CD4-positive, alpha-beta T cell treated with Interleukin-4 for 4 hours (primary cell): ENCODE results near the gene ATP13A2.

Experiments
- DNase-seq: peaks from one replicate; pipeline ENCODE4 v3.0.0-alpha.2; 2020

Gene ATP13A2

DNA sequence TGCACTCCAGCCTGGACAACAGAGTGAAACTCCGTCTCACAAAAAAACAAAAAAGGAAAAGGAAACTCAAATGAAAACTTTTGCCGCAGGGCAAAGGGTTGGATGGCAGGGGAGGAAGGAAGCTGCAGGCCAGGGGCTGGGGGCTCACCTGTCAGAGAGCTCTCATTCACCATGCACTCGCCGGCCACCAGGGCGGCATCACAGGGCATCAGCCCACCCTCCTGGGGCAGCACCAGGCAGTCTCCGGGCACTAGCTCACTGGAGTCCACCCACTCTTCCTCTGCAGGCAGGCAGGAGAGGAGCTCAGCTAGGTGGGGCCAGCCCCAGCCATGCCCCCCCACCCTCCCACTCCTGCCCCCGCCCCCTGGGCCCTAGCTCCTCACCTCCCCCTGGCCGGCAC lies 11.9 kb downstream of the ATP13A2 start:
- no peak for DNase-seq

DNA sequence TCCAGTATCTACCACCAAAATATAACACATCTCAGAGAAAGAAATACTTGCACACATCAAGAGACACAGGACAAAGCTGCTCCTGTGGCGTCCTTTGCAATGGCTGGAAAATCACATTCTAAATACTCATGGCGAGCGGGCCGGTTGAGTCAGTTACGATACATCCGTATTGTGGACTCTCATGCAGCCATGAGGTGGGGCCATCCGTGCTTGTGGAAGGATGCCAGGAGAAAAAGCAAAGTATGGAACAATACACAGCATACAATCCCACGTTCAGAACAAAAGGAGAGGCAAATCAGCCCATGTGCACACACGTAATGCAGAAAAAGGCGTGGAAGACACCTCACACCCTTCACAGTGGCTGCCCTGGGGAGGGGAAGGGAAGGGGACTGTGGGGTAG lies 13.1 kb downstream of the ATP13A2 start:
- no peak for DNase-seq

DNA sequence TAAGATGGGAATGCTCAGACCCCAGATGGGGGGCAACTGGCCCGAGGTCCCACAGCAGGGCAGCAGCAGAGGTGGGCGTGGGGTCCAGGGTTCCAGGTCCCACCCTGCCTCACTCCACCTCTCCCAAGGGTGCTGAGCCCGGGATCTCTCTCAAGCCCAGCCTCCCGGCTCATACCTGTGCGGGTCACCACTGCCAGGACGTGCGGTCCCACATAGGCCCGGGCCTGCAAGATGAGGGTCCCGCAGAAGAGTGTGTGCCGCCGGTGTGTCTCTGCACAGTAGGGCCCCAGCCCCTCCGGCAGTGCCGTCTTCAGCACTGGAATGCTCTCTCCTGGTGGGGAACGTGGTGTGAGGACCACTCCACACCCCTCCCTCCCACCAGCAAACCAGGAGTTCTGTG lies 14.9 kb downstream of the ATP13A2 start:
- no peak for DNase-seq

DNA sequence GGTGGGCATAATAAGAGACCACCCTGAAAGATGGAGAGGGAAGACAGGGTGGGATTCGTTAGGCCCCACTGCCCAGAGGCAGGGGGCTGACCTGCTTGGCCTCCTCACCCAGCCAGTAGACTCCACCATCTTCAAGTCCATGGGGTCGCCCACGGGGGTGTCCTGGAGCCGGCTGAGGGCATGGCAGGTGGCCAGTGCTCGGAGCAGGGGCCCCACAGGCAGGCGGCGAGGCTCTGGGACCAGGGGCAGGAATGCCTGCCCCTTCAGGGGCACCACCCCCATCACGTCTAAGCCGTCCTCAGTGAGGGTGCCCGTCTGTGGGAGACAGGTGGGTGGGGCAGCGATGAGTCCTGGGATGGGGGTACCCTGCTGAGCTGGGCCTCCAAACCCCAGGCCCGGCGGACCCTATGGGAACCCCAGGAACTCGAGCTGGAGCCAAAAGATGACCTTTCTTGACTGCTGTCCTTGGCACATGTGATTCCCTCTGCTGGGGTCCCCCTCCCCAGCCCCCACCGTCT lies 18.1 kb downstream of the ATP13A2 start:
- DNase-seq = no peak

DNA sequence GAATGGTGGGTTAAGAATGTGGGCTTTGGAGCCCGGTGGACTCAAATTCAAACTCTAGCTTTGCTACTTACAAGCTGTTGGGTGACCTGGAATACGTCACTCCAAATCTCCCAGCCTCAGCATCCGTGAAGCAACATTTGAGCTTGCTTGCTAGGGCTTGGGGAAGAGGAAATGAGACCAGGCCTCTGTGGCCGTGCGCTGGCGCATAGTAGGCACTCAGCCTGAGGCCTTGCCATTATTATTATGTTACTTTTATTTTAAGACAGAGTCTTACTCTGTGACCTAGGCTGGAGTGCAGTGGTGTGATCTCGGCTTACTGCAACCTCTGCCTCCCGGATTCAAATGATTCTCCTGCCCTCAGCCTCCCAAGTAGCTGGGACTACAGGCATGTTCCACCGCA lies 19.1 kb downstream of the ATP13A2 start:
- no peak for DNase-seq

GRCh38 chr1:16992102-16992501 lies 19.6 kb downstream of the ATP13A2 start:
- DNase-seq = no peak

DNA sequence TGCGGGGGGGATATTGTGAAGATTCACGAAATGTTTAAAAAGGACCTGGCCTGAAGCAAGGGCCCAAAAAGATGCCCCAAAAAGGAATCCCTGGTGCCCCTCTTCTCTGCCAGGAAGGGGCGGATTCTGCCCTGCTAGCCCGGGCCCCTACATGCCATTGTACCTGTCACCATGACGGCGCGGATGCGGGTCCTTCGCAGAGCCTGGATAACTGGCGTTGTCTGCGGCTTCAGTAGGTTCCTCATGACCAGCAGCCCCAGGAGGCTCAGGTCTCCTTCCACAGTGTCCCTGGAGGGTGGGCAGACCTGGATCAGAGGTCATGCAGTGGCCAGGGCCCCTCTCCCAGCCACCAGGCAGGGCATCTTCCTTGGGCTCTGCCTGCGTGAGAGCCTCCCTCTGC lies 20.2 kb downstream of the ATP13A2 start:
- no peak for DNase-seq

- no peak for DNase-seq
Observed at GRCh38 chr1:16989676-16990391, 21.9 kb downstream of the ATP13A2 start.

DNA sequence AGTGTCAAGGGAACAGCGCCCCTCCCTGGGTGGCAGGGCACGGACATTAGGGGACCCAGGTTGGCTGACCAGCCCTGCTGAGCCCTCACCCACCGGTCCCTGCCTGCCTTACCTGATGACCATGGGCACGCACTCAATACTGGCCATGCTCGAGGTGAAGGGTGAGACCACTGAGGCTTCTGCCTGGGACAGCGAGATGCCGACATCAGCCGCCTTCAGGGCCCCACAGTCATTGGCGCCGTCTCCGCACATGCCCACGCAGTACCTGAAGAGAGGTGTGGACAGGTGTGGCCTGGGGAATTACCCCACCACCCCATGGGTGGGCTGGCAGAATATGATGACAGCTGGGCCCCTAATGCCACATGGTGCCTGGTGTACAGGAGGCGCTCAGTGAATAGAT lies 23.5 kb downstream of the ATP13A2 start:
- DNase-seq = no peak

- DNase-seq = no peak
Observed at GRCh38 chr1:16986962-16987361, 24.8 kb downstream of the ATP13A2 start.

- DNase-seq = no peak
Observed at GRCh38 chr1:16986560-16986959, 25.2 kb downstream of the ATP13A2 start.

DNA sequence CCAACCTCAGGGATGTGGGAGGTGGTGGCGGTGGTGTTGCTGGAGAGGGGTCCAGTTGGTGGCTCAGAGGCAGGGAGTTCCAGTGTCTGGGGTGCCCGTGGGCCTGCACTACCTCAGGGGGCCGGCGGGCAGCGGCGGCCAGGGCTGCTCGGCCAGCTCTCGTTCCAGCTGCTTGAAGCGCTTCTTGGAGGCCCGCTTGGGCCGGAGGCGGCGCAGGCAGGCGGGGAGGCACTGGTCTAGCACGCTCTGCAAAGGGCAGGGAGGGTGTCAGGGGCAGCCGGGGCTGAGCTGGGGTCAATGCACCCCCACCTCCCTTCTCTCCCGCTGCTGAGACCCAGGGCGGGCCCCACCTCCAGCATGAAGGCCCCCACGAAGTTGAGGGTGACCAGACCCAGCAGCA lies 25.6 kb downstream of the ATP13A2 start:
- DNase-seq = no peak

GRCh38 chr1:16984717-16985116 lies 27.0 kb downstream of the ATP13A2 start:
- DNase-seq = no peak

DNA sequence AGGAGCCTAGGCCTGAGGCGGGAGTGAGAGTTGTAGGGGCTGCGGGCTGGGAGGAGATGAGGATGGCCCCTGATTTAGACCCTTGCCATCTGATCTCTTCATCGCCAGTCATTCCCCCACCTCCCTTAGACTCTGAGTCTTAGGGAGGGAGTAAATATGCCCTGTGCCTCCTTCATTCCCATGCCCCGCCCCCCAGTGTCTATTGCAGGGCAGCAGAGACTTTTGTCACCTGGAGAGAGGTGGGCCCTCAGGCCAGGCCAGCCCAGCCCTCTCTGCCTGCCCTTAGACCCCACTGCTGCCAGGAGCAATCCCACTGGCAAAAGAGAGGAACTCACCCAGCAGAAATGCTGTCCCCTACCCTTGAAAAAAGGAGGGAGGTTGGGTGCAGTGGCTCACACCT lies 28.1 kb downstream of the ATP13A2 start:
- DNase-seq = no peak

DNA sequence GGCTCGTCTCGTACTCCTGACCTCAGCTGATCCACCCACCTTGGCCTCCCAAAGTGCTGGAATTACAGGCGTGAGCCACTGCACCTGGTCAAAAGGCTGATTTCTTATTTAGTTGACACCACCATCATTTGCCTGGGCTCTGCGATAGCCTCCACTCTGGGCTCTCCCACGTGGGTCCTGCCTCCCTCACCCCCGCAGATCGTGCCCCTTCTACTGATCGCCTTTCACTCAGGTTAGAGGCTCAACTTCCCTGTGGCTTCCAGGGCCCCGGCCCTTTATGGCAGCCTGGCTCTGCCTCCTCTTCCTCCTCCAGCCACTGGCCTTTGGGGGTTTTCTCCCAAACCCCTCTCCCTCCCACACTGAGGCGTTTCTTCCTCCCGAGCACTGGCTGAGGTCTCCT lies 28.8 kb downstream of the ATP13A2 start:
- no peak for DNase-seq

GRCh38 chr1:16981269-16981849 lies 30.4 kb downstream of the ATP13A2 start:
- DNase-seq = no peak

- no peak for DNase-seq
Observed at GRCh38 chr1:16980473-16981268, 31.1 kb downstream of the ATP13A2 start, which contains the start of gene MFAP2. TSS of gene MFAP2 (minus strand) at chr1:16980620. CDS start at chr1:16978273, 2,347 bp downstream.

DNA sequence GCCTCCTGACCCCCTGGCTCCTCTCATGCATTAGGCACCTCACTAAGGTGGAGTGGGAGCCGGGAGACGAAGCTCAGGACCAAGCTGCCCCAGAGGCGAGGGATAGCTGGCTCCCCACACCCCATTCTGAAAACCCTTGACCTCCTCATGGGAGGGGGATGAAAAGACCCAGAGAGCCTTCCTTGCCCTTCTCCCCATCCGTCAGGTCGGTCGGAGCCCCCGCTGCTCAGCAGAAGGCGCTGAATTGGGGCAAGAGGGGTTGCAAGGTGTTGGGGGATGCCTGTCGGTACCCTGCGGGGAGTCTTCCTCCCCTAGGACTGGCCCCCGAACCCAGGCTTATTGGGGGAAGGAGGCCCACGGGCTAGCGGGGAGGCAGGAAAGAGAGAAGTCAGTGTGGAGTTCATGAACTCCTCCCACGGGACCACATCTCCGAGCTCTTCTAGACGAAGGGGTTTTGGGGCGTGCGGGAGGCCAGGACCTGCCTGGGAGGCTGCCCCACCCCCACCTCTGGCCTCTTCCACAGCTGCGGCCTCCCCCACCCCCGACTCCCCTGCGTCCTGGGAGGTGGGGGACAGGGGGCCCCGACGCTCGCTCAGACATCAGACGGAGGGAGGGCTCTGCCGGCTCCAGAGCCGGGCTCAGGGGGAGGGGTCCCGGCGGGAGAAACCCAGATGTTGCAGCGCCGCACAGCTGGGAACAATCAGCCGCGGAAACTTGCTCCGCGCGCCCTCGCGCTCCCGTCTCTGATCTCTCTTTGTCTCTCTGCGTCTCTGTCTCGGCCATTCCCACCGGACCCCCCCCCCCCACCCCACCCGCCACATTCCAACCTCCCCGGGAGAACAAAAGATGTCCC lies 32.0 kb downstream of the ATP13A2 start:
- DNase-seq = no peak

DNA sequence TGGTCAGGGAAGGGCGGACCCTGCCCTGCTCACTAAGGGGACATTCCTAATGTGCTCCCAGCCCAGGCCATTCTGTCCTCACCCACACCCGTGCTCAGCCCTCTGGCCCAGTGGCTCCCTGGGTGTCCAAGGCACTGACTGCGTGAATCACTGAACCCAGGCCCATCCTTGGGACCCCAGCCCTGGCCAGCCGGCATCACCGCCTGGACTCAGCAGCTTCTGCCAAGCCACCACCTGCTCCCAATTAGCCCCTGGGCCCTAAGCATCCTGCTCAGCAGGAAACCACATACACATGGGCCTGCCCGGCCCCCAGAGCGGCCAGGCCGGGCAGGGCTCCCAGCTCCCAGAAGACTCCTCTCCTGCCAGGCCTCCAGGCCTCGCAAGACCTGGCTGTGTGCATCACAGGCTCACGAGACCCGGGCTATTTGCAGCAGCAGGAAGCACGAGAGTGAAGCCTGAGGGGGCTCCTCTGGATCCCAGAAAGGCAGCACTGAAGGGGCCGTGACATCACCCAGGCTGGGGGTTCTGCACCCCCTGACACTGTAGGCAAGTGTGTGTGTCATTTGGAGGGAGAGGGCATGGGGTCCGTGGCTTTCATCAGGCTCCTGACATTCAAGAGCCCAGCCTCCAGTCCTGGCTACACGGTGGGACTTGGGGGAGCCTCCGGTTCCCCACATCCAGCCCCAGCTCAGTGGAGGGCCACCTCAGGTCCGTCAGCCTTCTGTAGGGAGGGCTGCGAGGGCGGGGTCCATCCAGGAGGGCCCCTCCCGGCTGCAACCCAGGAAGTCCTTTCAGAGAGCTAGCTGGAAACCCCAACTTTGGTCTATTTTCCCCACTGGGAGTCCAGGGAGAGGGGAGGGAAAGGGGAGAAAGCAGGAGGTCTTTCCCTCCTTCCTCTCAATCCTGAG lies 32.9 kb downstream of the ATP13A2 start:
- DNase-seq = no peak

- no peak for DNase-seq
Observed at GRCh38 chr1:16978139-16978538, 33.6 kb downstream of the ATP13A2 start.

- no peak for DNase-seq
Observed at GRCh38 chr1:16977377-16977776, 34.4 kb downstream of the ATP13A2 start.

DNA sequence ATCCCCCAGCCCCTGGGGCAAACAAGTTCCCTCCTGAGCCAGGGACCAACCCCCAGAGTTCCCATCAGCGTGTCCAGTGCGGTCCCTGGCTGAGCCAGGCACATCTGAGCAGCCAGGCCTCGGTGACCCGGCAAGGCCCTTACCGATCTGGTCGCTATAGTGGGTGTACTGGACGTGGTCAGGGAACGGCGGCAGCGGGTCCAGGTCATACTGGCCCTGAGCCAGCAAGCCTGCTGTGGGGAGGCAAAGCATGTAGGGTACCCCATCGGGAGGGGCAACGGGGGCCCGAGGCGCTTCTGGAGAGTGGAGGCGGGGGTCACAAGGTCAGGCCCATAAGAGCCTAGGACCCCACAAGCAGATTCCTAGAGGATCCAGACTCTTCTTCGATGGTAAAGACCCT lies 34.8 kb downstream of the ATP13A2 start:
- no peak for DNase-seq
